Retinal pigment epithelial cell (primary cell): ENCODE results near the gene CAPN2.

ENCODE experiments used
- DNase-seq: peaks from one replicate; pipeline ENCODE4 v3.0.0-alpha.2; 2010; ENCODE audit warnings: low read depth
- H3K4me3 ChIP-seq: 2 replicates; pipeline ENCODE4 v1.5.1; 2011; ENCODE audit warnings: mild to moderate bottlenecking, low read length, control low read depth, moderate library complexity
- CTCF ChIP-seq: conservative IDR thresholded peaks from 2 replicates; pipeline ENCODE4 v1.5.1; 2011; ENCODE audit warnings: low read depth, low read length, control low read depth, inconsistent platforms

The CAPN2 gene

GRCh38 chr1:223750730-223751570, 38.6 kb downstream of the CAPN2 start:
- no peak for DNase-seq
- no peak for TF ChIP-seq CTCF
- H3K4me3 ChIP-seq, result no peak overlapping the region

- no peak overlapping the region for H3K4me3 ChIP-seq
- TF ChIP-seq CTCF, result no peak
- DNase-seq, result no peak
Measured at GRCh38 chr1:223751696-223752095, 39.4 kb downstream of the CAPN2 start.

GRCh38 chr1:223752721-223753515, 40.6 kb downstream of the CAPN2 start:
- no peak for TF ChIP-seq CTCF
- no peak for DNase-seq
- no peak overlapping the region for H3K4me3 ChIP-seq

GRCh38 chr1:223754681-223755431, 42.5 kb downstream of the CAPN2 start:
- H3K4me3 ChIP-seq, result no peak overlapping the region
- TF ChIP-seq CTCF, result no peak
- no peak for DNase-seq

- no peak for TF ChIP-seq CTCF
- no peak overlapping the region for H3K4me3 ChIP-seq
- DNase-seq, result no peak
Measured at GRCh38 chr1:223755432-223755792, 43.1 kb downstream of the CAPN2 start.

- TF ChIP-seq CTCF, result peak; percentile 26
- H3K4me3 ChIP-seq, result no peak overlapping the region
- no peak for DNase-seq
Measured at GRCh38 chr1:223755992-223756775, 43.8 kb downstream of the CAPN2 start.
